Dermis microvascular lymphatic vessel endothelial cell (primary cell): ENCODE measurements around the gene C11orf91. TPM values are rescaled to one million over a fixed set of nuclear protein-coding genes. Genes with fewer than 3 reads are reported as not detected.
"Not testable (repeated sequence)": the region's sequence is repeated elsewhere in the genome, so short reads cannot be mapped to it uniquely, and the experiment has no call there.

Experiments
- DNase-seq, 2 donors: peaks; one replicate each; pipeline versions ENCODE4 v3.0.0 to v3.0.0-alpha.2; 2010; ENCODE audit warnings: low read depth in 2 of 2
- total RNA-seq: library from RNA; depleted of rRNA; stranded (reverse); fragments of >200 nt; gene quantifications from 2 replicates; pipeline ENCODE4 v1.2.1, GENCODE V29; 2014

Gene C11orf91
- not detected in 2 replicates for total RNA-seq

- DNase-seq, result peak; percentile 69 to 97
Observed at GRCh38 chr11:33700502-33701271, at the start of gene C11orf91. C11orf91 (minus strand) TSS chr11:33700826; CDS start chr11:33700740, 86 bp downstream.

- peak in 1 of 2 donors; percentile 61 for DNase-seq
Observed at GRCh38 chr11:33747979-33748378, 47.4 kb upstream of the C11orf91 start.

GRCh38 chr11:33743291-33743690 lies 42.7 kb upstream of the C11orf91 start:
- no peak for DNase-seq

- DNase-seq, result peak in 1 of 2 donors; percentile 54
Observed at GRCh38 chr11:33742249-33742851, 41.7 kb upstream of the C11orf91 start.

GRCh38 chr11:33741806-33742205 lies 41.2 kb upstream of the C11orf91 start:
- no peak for DNase-seq

GRCh38 chr11:33737362-33737821 lies 36.8 kb upstream of the C11orf91 start:
- DNase-seq, result peak in 1 of 2 donors; percentile 23

GRCh38 chr11:33736148-33736812 lies 35.7 kb upstream of the C11orf91 start, which contains the start of gene CD59:
CD59 (minus strand) TSS chr11:33736423; CDS start chr11:33722445, 13,978 bp downstream.
- DNase-seq, result peak; percentile 78 to 94

- DNase-seq, result peak in 1 of 2 donors; percentile 40
Observed at GRCh38 chr11:33735271-33736147, 34.9 kb upstream of the C11orf91 start.

GRCh38 chr11:33734441-33735270 lies 34.0 kb upstream of the C11orf91 start:
- DNase-seq, result peak; percentile 85

- DNase-seq, result peak; percentile 92 to 96
Observed at GRCh38 chr11:33733980-33734379, 33.4 kb upstream of the C11orf91 start.

GRCh38 chr11:33731723-33732531 lies 31.3 kb upstream of the C11orf91 start:
- DNase-seq, result no peak

- DNase-seq, result no peak
Observed at GRCh38 chr11:33730716-33731115, 30.1 kb upstream of the C11orf91 start.

- DNase-seq, result not testable (repeated sequence)
Observed at GRCh38 chr11:33729072-33729664, 28.5 kb upstream of the C11orf91 start.

- DNase-seq, result not testable (repeated sequence)
Observed at GRCh38 chr11:33727539-33727938, 26.9 kb upstream of the C11orf91 start.

GRCh38 chr11:33725496-33725895 lies 24.9 kb upstream of the C11orf91 start:
- peak in 1 of 2 donors; percentile 41 for DNase-seq

- peak in 1 of 2 donors; percentile 93 for DNase-seq
Observed at GRCh38 chr11:33724644-33725035, 24.0 kb upstream of the C11orf91 start.

- DNase-seq, result peak in 1 of 2 donors; percentile 91
Observed at GRCh38 chr11:33723238-33723881, 22.7 kb upstream of the C11orf91 start.

GRCh38 chr11:33722590-33723234 lies 22.1 kb upstream of the C11orf91 start:
- DNase-seq, result peak in 1 of 2 donors; percentile 82
